GM10248 (cell line): ENCODE measurements around the gene CYSTM1.

Source experiments
- CTCF ChIA-PET: fragments of 300-600 bp; sonication (Branson Sonifier 250); formaldehyde crosslinking; extraction: SDS; loops from one replicate; lab custom pipeline; 2021; ENCODE audit warnings: antibody characterized with exemption; lab: Yijun Ruan, JAX
- POLR2A ChIA-PET: fragments of 350-650 bp; sonication (Branson Sonifier 250); formaldehyde crosslinking; extraction: SDS; loops from one replicate; lab custom pipeline; 2020; ENCODE audit warnings: antibody characterized with exemption; lab: Yijun Ruan, JAX
- DNase-seq: peaks from one replicate; pipeline ENCODE4 v3.0.0; 2012; ENCODE audit errors: extremely low spot score
- TF ChIP-seq, protein P1 (sequence below): IDR thresholded peaks from 2 replicates; pipeline ENCODE4 v1.5.1; 2012; ENCODE audit warnings: mild to moderate bottlenecking, low read depth; ENCODE audit errors: extremely low read depth, missing control alignments, control extremely low read depth

The CYSTM1 gene

GRCh38 chr5:140265845-140266244 lies 90.9 kb downstream of the CYSTM1 start:
- CTCF ChIA-PET: interaction anchor here (1.0 to 4.2 kb wide), 3 partner anchors 9 to 21 kb away, joined by 3 to 19 read pairs (median 4); no protein-coding TSS in a partner anchor
- no peak for DNase-seq
- POLR2A ChIA-PET: no interaction called here
- TF ChIP-seq, protein P1, sequence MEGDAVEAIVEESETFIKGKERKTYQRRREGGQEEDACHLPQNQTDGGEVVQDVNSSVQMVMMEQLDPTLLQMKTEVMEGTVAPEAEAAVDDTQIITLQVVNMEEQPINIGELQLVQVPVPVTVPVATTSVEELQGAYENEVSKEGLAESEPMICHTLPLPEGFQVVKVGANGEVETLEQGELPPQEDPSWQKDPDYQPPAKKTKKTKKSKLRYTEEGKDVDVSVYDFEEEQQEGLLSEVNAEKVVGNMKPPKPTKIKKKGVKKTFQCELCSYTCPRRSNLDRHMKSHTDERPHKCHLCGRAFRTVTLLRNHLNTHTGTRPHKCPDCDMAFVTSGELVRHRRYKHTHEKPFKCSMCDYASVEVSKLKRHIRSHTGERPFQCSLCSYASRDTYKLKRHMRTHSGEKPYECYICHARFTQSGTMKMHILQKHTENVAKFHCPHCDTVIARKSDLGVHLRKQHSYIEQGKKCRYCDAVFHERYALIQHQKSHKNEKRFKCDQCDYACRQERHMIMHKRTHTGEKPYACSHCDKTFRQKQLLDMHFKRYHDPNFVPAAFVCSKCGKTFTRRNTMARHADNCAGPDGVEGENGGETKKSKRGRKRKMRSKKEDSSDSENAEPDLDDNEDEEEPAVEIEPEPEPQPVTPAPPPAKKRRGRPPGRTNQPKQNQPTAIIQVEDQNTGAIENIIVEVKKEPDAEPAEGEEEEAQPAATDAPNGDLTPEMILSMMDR: no peak

GRCh38 chr5:140266471-140267200 lies 91.6 kb downstream of the CYSTM1 start:
- TF ChIP-seq, protein P1: no peak
- no peak for DNase-seq
- ChIA-PET POLR2A (no interaction called here), CTCF (interaction anchor here (1.0 to 4.2 kb wide), 5 partner anchors 10 to 97 kb away, joined by 3 to 19 read pairs (median 4); no protein-coding TSS in a partner anchor)

GRCh38 chr5:140267201-140267540 lies 92.2 kb downstream of the CYSTM1 start:
- TF ChIP-seq, protein P1: no peak
- POLR2A ChIA-PET: no interaction called here
- CTCF ChIA-PET: interaction anchor here (1.1 to 4.2 kb wide), 5 partner anchors 10 to 97 kb away, joined by 3 to 19 read pairs (median 4); no protein-coding TSS in a partner anchor
- no peak for DNase-seq

DNA sequence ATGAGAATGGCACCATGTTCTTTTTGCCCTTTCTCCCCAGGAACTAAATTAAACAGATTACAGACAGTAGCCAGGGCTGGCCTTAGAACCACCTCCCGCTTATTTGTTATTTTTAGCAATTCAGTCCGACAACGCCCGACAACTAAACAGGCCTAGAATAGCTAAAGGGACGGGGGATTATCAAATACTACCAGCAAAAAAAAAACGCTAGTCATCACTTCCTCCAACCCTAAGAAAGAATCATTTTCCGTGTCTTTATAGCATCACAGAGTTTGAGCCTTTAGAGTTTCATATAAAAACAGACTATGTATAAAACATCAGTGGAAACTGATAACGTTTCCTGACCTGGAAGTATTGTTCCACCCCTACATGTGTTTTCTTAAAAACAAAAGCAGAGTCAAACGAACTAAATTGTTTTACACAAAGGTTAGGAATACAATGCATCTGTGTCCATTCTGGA lies 92.6 kb downstream of the CYSTM1 start:
- POLR2A ChIA-PET: no interaction called here
- TF ChIP-seq, protein P1: no peak
- no peak for DNase-seq
- CTCF ChIA-PET: interaction anchor here (1.6 to 4.2 kb wide), 3 partner anchors 11 to 96 kb away, joined by 4 to 19 read pairs (median 8); no protein-coding TSS in a partner anchor

- ChIA-PET POLR2A (no interaction called here), CTCF (interaction anchor here (1.3 kb wide), 1 partner anchor 81 kb away, joined by 3 read pairs; no protein-coding TSS in a partner anchor)
- no peak for DNase-seq
- TF ChIP-seq, protein P1: no peak
Measured at GRCh38 chr5:140270008-140270407, 95.0 kb downstream of the CYSTM1 start.

DNA sequence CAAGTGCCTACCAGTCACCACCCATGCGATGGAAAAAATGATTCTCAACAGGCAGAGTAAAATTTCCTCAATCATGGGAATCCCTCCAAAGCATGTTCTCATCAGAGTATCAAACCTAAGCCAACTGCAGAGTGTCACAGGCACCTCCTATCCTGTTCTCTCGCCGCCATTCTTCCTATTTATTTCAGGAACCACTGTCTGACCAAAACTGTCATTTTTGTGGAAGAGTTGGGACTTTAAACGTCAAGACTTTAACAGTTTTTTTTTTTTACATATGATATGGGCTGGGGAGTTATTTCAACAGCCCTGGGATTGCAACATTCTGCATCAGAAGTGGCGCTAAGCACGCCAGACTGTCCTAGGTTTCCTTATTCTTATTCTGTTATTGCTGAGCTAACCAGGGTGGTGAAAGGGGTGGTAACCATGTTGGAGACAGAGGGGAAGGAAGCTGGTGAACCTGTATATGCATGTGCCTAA lies 98.5 kb downstream of the CYSTM1 start:
- ChIA-PET CTCF (interaction anchor here (0.9 to 1.5 kb wide), 5 partner anchors 9 to 47 kb away, joined by 3 to 5 read pairs (median 3); no protein-coding TSS in a partner anchor), POLR2A (no interaction called here)
- no peak for DNase-seq
- TF ChIP-seq, protein P1: no peak
